H1 (cell line): ENCODE results near the gene SHLD1. TPM values are rescaled to one million over a fixed set of nuclear protein-coding genes. Genes with fewer than 3 reads are reported as not detected.

ENCODE experiments used
- CTCF ChIA-PET: fragments of 300-600 bp; sonication (Branson Sonifier 250); formaldehyde crosslinking; loops from one replicate; lab custom pipeline; 2021; ENCODE audit not compliant: partially characterized antibody; lab: Charles Lee
- POLR2A ChIA-PET: fragments of 300-600 bp; sonication (Branson Sonifier 250); formaldehyde crosslinking; loops from one replicate; lab custom pipeline; 2021; ENCODE audit warnings: inconsistent platforms; ENCODE audit not compliant: partially characterized antibody; lab: Charles Lee
- DNase-seq, 2 experiments: peaks; one replicate each; pipeline versions ENCODE4 v3.0.0 to v3.0.0-alpha.2; 2010 to 2022; ENCODE audit warnings: low spot score in 2 of 2, low read depth in 1 of 2, mixed read lengths in 1 of 2
- FAIRE-seq: peaks from 2 replicates; lab custom pipeline; 2011; peaks lifted over from hg19 to GRCh38; lab: Jason Lieb, UNC
- H2AFZ ChIP-seq: 2 replicates; pipeline ENCODE4 v1.8.1; 2012; ENCODE audit warnings: low read length, inconsistent platforms
- H2AK5ac ChIP-seq: 2 replicates; pipeline ENCODE4 v1.6.1; 2013; ENCODE audit warnings: low read depth, low read length
- H2BK120ac ChIP-seq: replicated peaks from 2 replicates; pipeline ENCODE3; 2013; ENCODE audit warnings: low read depth, low read length, inconsistent platforms
- H2BK12ac ChIP-seq: 2 replicates; pipeline ENCODE4 v1.6.1; 2013; ENCODE audit warnings: low read depth, low read length
- H2BK15ac ChIP-seq: 2 replicates; pipeline ENCODE4 v1.6.1; 2013; ENCODE audit warnings: low read length
- H2BK20ac ChIP-seq: 2 replicates; pipeline ENCODE4 v1.6.1; 2013; ENCODE audit warnings: low read length
- H2BK5ac ChIP-seq: 2 replicates; pipeline ENCODE4 v1.6.1; 2013; ENCODE audit warnings: low read depth, low read length
- H3K14ac ChIP-seq: 2 replicates; pipeline ENCODE4 v1.6.1; 2013; ENCODE audit warnings: inconsistent platforms; ENCODE audit not compliant: insufficient read length
- H3K18ac ChIP-seq: 2 replicates; pipeline ENCODE4 v1.6.1; 2013; ENCODE audit warnings: low read length; ENCODE audit errors: extremely low read depth
- H3K23ac ChIP-seq: 2 replicates; pipeline ENCODE4 v1.6.1; 2013; ENCODE audit warnings: inconsistent platforms; ENCODE audit not compliant: insufficient read length
- H3K23me2 ChIP-seq: 2 replicates; pipeline ENCODE4 v1.6.1; 2013; ENCODE audit warnings: low read depth, low read length
- H3K27ac ChIP-seq: 2 replicates; pipeline ENCODE4 v1.6.1; 2011; ENCODE audit warnings: low read depth, low read length, inconsistent platforms
- H3K27me3 ChIP-seq, 4 experiments: replicated peaks in 1 of 4; 1 replicate in 1 of 4; 2 replicates in 3 of 4; pipeline versions ENCODE4 v1.6.1 to v1.8.1; 2011 to 2013; ENCODE audit warnings: low read length in 3 of 4, mild to moderate bottlenecking in 3 of 4, inconsistent platforms in 2 of 4, mixed read lengths in 2 of 4, moderate library complexity in 1 of 4; ENCODE audit not compliant: control insufficient read depth in 3 of 4, insufficient read depth in 3 of 4; ENCODE audit errors: extremely low read depth in 1 of 4
- H3K36me3 ChIP-seq, 4 experiments: 2 replicates each; pipeline versions ENCODE4 v1.6.1 to v1.8.1; 2011 to 2013; ENCODE audit warnings: mild to moderate bottlenecking in 4 of 4, low read length in 3 of 4, moderate library complexity in 2 of 4, control low read depth in 1 of 4, inconsistent platforms in 1 of 4; ENCODE audit not compliant: insufficient read depth in 4 of 4, control insufficient read depth in 2 of 4
- H3K4ac ChIP-seq: replicated peaks from 2 replicates; pipeline ENCODE3; 2013; ENCODE audit warnings: low read length, low read depth, mixed read lengths, inconsistent platforms; ENCODE audit not compliant: insufficient read length
- H3K4me1 ChIP-seq, 4 experiments: replicated peaks in 1 of 4; 1 replicate in 1 of 4; 2 replicates in 3 of 4; pipeline versions ENCODE4 v1.6.1 to v1.8.1; 2011 to 2013; ENCODE audit warnings: low read length in 3 of 4, inconsistent platforms in 2 of 4, mixed read lengths in 1 of 4; ENCODE audit not compliant: insufficient read depth in 4 of 4, control insufficient read depth in 3 of 4
- H3K4me2 ChIP-seq, 2 experiments: 2 replicates each; pipeline versions ENCODE4 v1.6.1 to v1.8.1; 2011 to 2013; ENCODE audit warnings: low read depth in 2 of 2, low read length in 2 of 2, control low read depth in 1 of 2, inconsistent platforms in 1 of 2, mild to moderate bottlenecking in 1 of 2; ENCODE audit not compliant: insufficient read depth in 1 of 2
- H3K4me3 ChIP-seq, 4 experiments: fragments of 200-600, 300-600 bp in 1 of 4; sonication (generic), shearing (Covaris generic), sonication (Bioruptor Twin) in 1 of 4; 2 replicates each; pipeline versions ENCODE4 v1.5.1 to v1.8.1; 2011 to 2016; ENCODE audit warnings: low read length in 4 of 4, low read depth in 3 of 4, control low read depth in 2 of 4, inconsistent platforms in 2 of 4, mild to moderate bottlenecking in 2 of 4, mixed read lengths in 1 of 4, moderate library complexity in 1 of 4; ENCODE audit not compliant: insufficient read depth in 2 of 4; ENCODE audit errors: extremely low read depth in 1 of 4
- H3K56ac ChIP-seq: replicated peaks from 2 replicates; pipeline ENCODE3; 2013; ENCODE audit warnings: low read depth, mild to moderate bottlenecking, mixed read lengths, low read length, inconsistent platforms; ENCODE audit not compliant: insufficient read length
- H3K79me1 ChIP-seq: 2 replicates; pipeline ENCODE4 v1.6.1; 2013; ENCODE audit warnings: low read depth, low read length, control low read depth
- H3K79me2 ChIP-seq, 2 experiments: 2 replicates each; pipeline versions ENCODE4 v1.6.1 to v1.8.1; 2012 to 2013; ENCODE audit warnings: low read length in 2 of 2, mild to moderate bottlenecking in 2 of 2, inconsistent platforms in 1 of 2; ENCODE audit not compliant: insufficient read depth in 2 of 2, control insufficient read depth in 1 of 2
- H3K9ac ChIP-seq, 4 experiments: replicated peaks in 1 of 4; 1 replicate in 1 of 4; 2 replicates in 3 of 4; pipeline versions ENCODE4 v1.6.1 to v1.8.1; 2011 to 2013; ENCODE audit warnings: low read depth in 3 of 4, low read length in 3 of 4, control low read depth in 2 of 4, mild to moderate bottlenecking in 2 of 4, moderate library complexity in 2 of 4, inconsistent platforms in 1 of 4; ENCODE audit errors: extremely low read depth in 1 of 4
- H3K9me3 ChIP-seq, 2 experiments: 2 replicates each; pipeline versions ENCODE4 v1.6.1 to v1.8.1; 2012 to 2013; ENCODE audit warnings: mild to moderate bottlenecking in 2 of 2, moderate library complexity in 2 of 2, control low read depth in 1 of 2, inconsistent platforms in 1 of 2, low read depth in 1 of 2, low read length in 1 of 2, mixed read lengths in 1 of 2; ENCODE audit not compliant: insufficient read depth in 2 of 2
- H4K20me1 ChIP-seq, 2 experiments: replicated peaks in 1 of 2; 2 replicates each; pipeline versions ENCODE3 to v1.8.1; 2011 to 2013; ENCODE audit warnings: inconsistent platforms in 2 of 2, low read length in 2 of 2, mild to moderate bottlenecking in 1 of 2; ENCODE audit not compliant: insufficient read depth in 2 of 2, control insufficient read depth in 1 of 2
- H4K5ac ChIP-seq: 2 replicates; pipeline ENCODE4 v1.6.1; 2013; ENCODE audit warnings: low read length, low read depth, mixed read lengths, inconsistent platforms; ENCODE audit not compliant: insufficient read length
- H4K8ac ChIP-seq: 2 replicates; pipeline ENCODE4 v1.8.0; 2013; ENCODE audit warnings: mild to moderate bottlenecking, moderate library complexity, low read length, inconsistent platforms; ENCODE audit not compliant: insufficient read depth; ENCODE audit errors: extremely low read depth
- H4K91ac ChIP-seq: replicated peaks from 2 replicates; pipeline ENCODE3; 2013; ENCODE audit warnings: low read length, mixed read lengths, inconsistent platforms; ENCODE audit not compliant: insufficient read length
- CBX5 ChIP-seq: fragments of 300-800, 300-1000 bp; sonication (generic); IDR thresholded peaks from 2 replicates; pipeline ENCODE4 v1.7.1; 2016; ENCODE audit warnings: antibody characterized with exemption, low read length, low read depth
- E2F6 ChIP-seq: IDR thresholded peaks from 2 replicates; pipeline ENCODE4 v1.6.1; 2012; ENCODE audit warnings: inconsistent platforms
- FOSL1 ChIP-seq: IDR thresholded peaks from 2 replicates; pipeline ENCODE4 v1.6.1; 2011; ENCODE audit warnings: mild to moderate bottlenecking, low read depth, low read length, moderate library complexity; ENCODE audit not compliant: insufficient read depth
- HDAC2 ChIP-seq, 2 experiments: fragments of 300-600 bp in 1 of 2; sonication (generic) in 1 of 2; IDR thresholded peaks; 2 replicates each; pipeline ENCODE4 v1.6.1; 2011 to 2012; ENCODE audit warnings: low read depth in 2 of 2, low read length in 2 of 2, mild to moderate bottlenecking in 2 of 2, moderate library complexity in 2 of 2, borderline replicate concordance in 1 of 2, inconsistent platforms in 1 of 2
- HDAC6 ChIP-seq: IDR thresholded peaks from one replicate; pipeline ENCODE4 v1.7.1; 2012; ENCODE audit warnings: low read depth, mild to moderate bottlenecking, inconsistent platforms, low read length, moderate library complexity
- PHF8 ChIP-seq: fragments of 200-600 bp; sonication (generic); conservative IDR thresholded peaks from 2 replicates; pipeline ENCODE4 v1.7.1; 2012; ENCODE audit warnings: low read depth, mild to moderate bottlenecking, inconsistent platforms, low read length, moderate library complexity
- POLR2AphosphoS5 ChIP-seq: IDR thresholded peaks from 2 replicates; pipeline ENCODE4 v1.6.1; 2011; ENCODE audit warnings: low read depth, low read length
- POU5F1 ChIP-seq: IDR thresholded peaks from 2 replicates; pipeline ENCODE4 v1.6.1; 2011; ENCODE audit warnings: low read depth, mild to moderate bottlenecking, low read length, moderate library complexity
- RNF2 ChIP-seq: fragments of 200-900, 300-1000 bp; sonication (generic); IDR thresholded peaks from 2 replicates; pipeline ENCODE4 v1.7.1; 2016; ENCODE audit warnings: borderline replicate concordance, low read depth, mild to moderate bottlenecking, antibody characterized with exemption, low read length; ENCODE audit not compliant: poor library complexity, severe bottlenecking; ENCODE audit errors: missing control alignments
- RXRA ChIP-seq: IDR thresholded peaks from 2 replicates; pipeline ENCODE4 v1.6.1; 2011; ENCODE audit warnings: low read depth, mild to moderate bottlenecking, low read length, moderate library complexity; ENCODE audit not compliant: insufficient read depth
- SP2 ChIP-seq: IDR thresholded peaks from 2 replicates; pipeline ENCODE4 v1.6.1; 2012; ENCODE audit warnings: mild to moderate bottlenecking, low read length, inconsistent platforms
- TAF7 ChIP-seq: optimal IDR thresholded peaks from 2 replicates; pipeline ENCODE3; 2011; ENCODE audit warnings: low read depth, mild to moderate bottlenecking, inconsistent platforms, low read length, moderate library complexity, borderline replicate concordance
- TBP ChIP-seq: IDR thresholded peaks from 2 replicates; pipeline ENCODE4 v1.6.1; 2011; ENCODE audit warnings: low read depth, low read length, improper control_type of control experiment
- WGBS, 2 experiments: shearing (Covaris generic) in 1 of 2; methylation state at CpG; one replicate each; pipeline versions ENCODE4 v1.1.6 to v1.1.7; 2013 to 2015; ENCODE audit warnings: low lambda C conversion rate in 2 of 2, mixed read lengths in 2 of 2, inconsistent platforms in 1 of 2, low coverage in 1 of 2, missing lambda C conversion rate in 1 of 2; ENCODE audit not compliant: insufficient replicate concordance in 2 of 2, insufficient coverage in 1 of 2, insufficient read length in 1 of 2; ENCODE audit errors: extremely low coverage in 1 of 2, missing lambda C conversion rate in 1 of 2; 5-methylcytosine and 5-hydroxymethylcytosine counted together
- polyA plus RNA-seq, 7 experiments: library from polyadenylated mRNA; depleted of rRNA in 3 of 7; stranded (reverse) in 5 of 7; unstranded in 2 of 7; fragments of >200 nt in 5 of 7; fragments of 200-250 nt in 2 of 7; gene quantifications; 1 replicate in 5 of 7; 2 replicates in 1 of 7; 4 replicates in 1 of 7; pipeline versions ENCODE4 v1.2.1 to v1.2.3, GENCODE V29; 2011 to 2013; ENCODE audit warnings: missing spikeins in 2 of 7, mixed read lengths in 2 of 7
- total RNA-seq: library from RNA; stranded (reverse); fragmentation: NEBNext Ultra II Directional; extraction: Animal tissue kit (Norgen Biotek cat#: 25700); gene quantifications from 2 replicates; pipeline ENCODE4 v1.2.1, GENCODE V29; 2021

The SHLD1 gene
- total and polyA plus RNA-seq, 2 of the 8 experiments (the other 6 are each of a cell fraction or from before 2014, with no cell fraction given) = 4.2 to 6.5 TPM

DNA sequence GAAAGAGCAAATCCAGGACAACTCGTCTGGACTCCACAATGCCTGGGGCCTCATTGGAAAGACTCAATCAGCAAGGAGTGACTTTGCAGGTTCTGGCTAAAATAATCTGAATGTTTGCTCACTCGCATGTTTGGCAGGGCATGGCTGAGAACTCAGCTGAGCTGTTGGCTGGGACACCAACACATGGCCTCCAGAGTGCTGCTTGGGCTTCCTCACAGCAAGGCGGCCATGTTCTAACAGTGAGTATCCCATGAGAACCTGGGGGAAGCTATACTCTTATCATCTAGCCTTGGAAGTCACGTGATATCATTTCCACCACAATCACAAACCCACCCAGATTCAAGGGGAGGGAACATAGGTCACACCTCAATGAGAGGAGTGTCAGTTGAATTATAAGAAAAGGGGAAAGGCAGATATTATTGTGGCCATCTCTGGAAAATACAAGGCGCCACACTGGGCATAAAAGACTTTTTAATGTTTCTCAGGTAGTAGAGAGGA lies 23.1 kb upstream of the SHLD1 start:
- no peak for FAIRE-seq
- TF ChIP-seq POLR2AphosphoS5 (no peak), HDAC2 (IDR thresholded peaks at IDR 0.05; ENCODE audit: borderline replicate concordance in 1 of 2, low read depth in 2 of 2, low read length in 2 of 2) (no peak), POU5F1 (no peak), PHF8 (no peak), SP2 (no peak), HDAC6 (no peak), RXRA (no peak), RNF2 (no peak), E2F6 (no peak), FOSL1 (no peak), TAF7 (no peak), CBX5 (no peak), TBP (no peak)

More for the DNA sequence above, 23.1 kb upstream of the SHLD1 start:
- no peak overlapping the region for H3K56ac ChIP-seq
- no peak overlapping the region for H3K27ac ChIP-seq
- no peak overlapping the region for H4K8ac ChIP-seq
- no peak overlapping the region for H3K18ac ChIP-seq
- no peaks in the 10 kb centered on the region for H3K4me1 ChIP-seq
- no peaks in the 10 kb centered on the region for H3K79me2 ChIP-seq
- H4K91ac ChIP-seq = no peak overlapping the region
- peaks cover 0 to 3% of the 10 kb centered on the region in 2 experiments; a peak in 1 of 4 replicates for H3K9me3 ChIP-seq
- no peaks in the 10 kb centered on the region for H3K36me3 ChIP-seq
- H3K14ac ChIP-seq = no peak overlapping the region
- H2BK12ac ChIP-seq = no peak overlapping the region
- no peak overlapping the region for H2BK20ac ChIP-seq
- no peak overlapping the region for H3K4ac ChIP-seq
- no peak overlapping the region for H4K5ac ChIP-seq
- no peak overlapping the region for H2BK5ac ChIP-seq
- H3K4me2 ChIP-seq = no peak overlapping the region
- H2AFZ ChIP-seq = no peak overlapping the region
- H3K27me3 ChIP-seq = no peaks in the 10 kb centered on the region
- no peaks in the 10 kb centered on the region for H3K23me2 ChIP-seq
- no peak overlapping the region for H3K23ac ChIP-seq
- 73% methylated on average over 5 of the region's 5 CpGs; no CpG with 5 or more reads in 1 of the 2 experiments for WGBS, 2 experiments
- no peak overlapping the region for H3K9ac ChIP-seq
- H3K4me3 ChIP-seq = no peak overlapping the region
- no peak overlapping the region for H2AK5ac ChIP-seq
- CTCF ChIA-PET = no interaction called here
- no peak overlapping the region for H2BK120ac ChIP-seq
- H2BK15ac ChIP-seq = no peak overlapping the region
- no peaks in the 10 kb centered on the region for H4K20me1 ChIP-seq
- H3K79me1 ChIP-seq = no peaks in the 10 kb centered on the region
- POLR2A ChIA-PET = no interaction called here
- no peak for DNase-seq
